ENCODE results near the gene ZC3H12C. TPM values are rescaled to one million over a fixed set of nuclear protein-coding genes. Genes with fewer than 3 reads are reported as not detected.

Gene ZC3H12C
- total and polyA plus RNA-seq, 2 of the 4 experiments (the other 2 are of a cell fraction): 4.2 to 15.8 TPM

GRCh38 chr11:110130642-110131238, 37.5 kb downstream of the ZC3H12C start:
- Histone ChIP-seq H3K9ac (ENCODE audit: low read depth, low read length) (no peak overlapping the region), H2BK20ac (ENCODE audit: low read depth, low read length) (no peak overlapping the region), H3K4me2 (ENCODE audit: low read depth, low read length) (no peak overlapping the region)

More at GRCh38 chr11:110130642-110131238, 37.5 kb downstream of the ZC3H12C start:
- H3K23ac ChIP-seq (ENCODE audit: low read depth, low read length): peak overlapping the region; percentile 67
- dilution Hi-C loops (cut with HindIII; ENCODE audit: low sequenced_read_pairs, unreplicated experiment): no loop called here
- H3K4me3 ChIP-seq (ENCODE audit: insufficient read depth, low read depth, low read length): no peak overlapping the region
- H3K27me3 ChIP-seq (ENCODE audit: control insufficient read depth, insufficient read depth, low read length): no peaks in the 10 kb centered on the region
- peak overlapping the region in 1 of 2 experiments; percentile 40; a peak in 2 of 4 replicates for H4K8ac ChIP-seq (ENCODE audit: low read depth in 2 of 2, low read length in 2 of 2)
- peaks cover 1% of the 10 kb centered on the region for H3K4me1 ChIP-seq (ENCODE audit: control insufficient read depth, insufficient read depth, low read length)
- H3K18ac ChIP-seq (ENCODE audit: low read depth, low read length): no peak overlapping the region
- H2AK9ac ChIP-seq (replicated peaks; ENCODE audit: low read depth, low read length, poor library complexity): no peak overlapping the region
- H3K27ac ChIP-seq (ENCODE audit: insufficient read depth, low read length): no peak overlapping the region
- no peak overlapping the region for H3K56ac ChIP-seq (ENCODE audit: extremely low read depth, insufficient read depth, low read length)
- ChIA-PET POLR2A (ENCODE audit: unreplicated experiment) (no interaction called here), CTCF (no interaction called here)
- no peak overlapping the region for H3K14ac ChIP-seq (replicated peaks; ENCODE audit: low read depth, low read length)
- peak overlapping the region; percentile 60 for H2AFZ ChIP-seq (replicated peaks; ENCODE audit: low read length, poor library complexity)
- peaks cover 24 to 41% of the 10 kb centered on the region in 2 experiments for H3K79me1 ChIP-seq (ENCODE audit: low read depth in 1 of 2, low read length in 2 of 2)
- peaks cover 4% of the 10 kb centered on the region; the same call in 1 of the 2 replicates for H4K20me1 ChIP-seq (ENCODE audit: insufficient read depth, low read length)
- H2BK5ac ChIP-seq (ENCODE audit: low read depth, low read length, poor library complexity, severe bottlenecking): no peak overlapping the region
- in situ Hi-C loops (cut with MboI; ENCODE audit: low sequenced_read_pairs): no loop called here
- H4K91ac ChIP-seq (ENCODE audit: insufficient read depth, low read depth, low read length): no peak overlapping the region
- no peak overlapping the region for H2BK15ac ChIP-seq (ENCODE audit: low read depth, low read length)
- peaks cover 3% of the 10 kb centered on the region; the same call in 1 of the 2 replicates for H3K9me1 ChIP-seq (ENCODE audit: insufficient read depth, low read length)
- 73% methylated on average over 1 of the region's 10 CpGs; no CpG with 5 or more reads in 1 of the 2 experiments for WGBS, 2 experiments (ENCODE audit: extremely low coverage in 2 of 2, insufficient read length in 1 of 2)
- no peak overlapping the region for H2BK120ac ChIP-seq (ENCODE audit: low read depth, low read length)
- H3K36me3 ChIP-seq (ENCODE audit: control insufficient read depth, insufficient read depth, low read length): no peaks in the 10 kb centered on the region
- H2AK5ac ChIP-seq (ENCODE audit: low read depth, low read length): no peak overlapping the region
- no TSS peak for BruUV-seq (replicated peaks)
- H3K4ac ChIP-seq (ENCODE audit: low read depth, low read length): no peak overlapping the region
- intact Hi-C loops (cut with micrococcal nuclease): no loop called here
- H3K9me3 ChIP-seq (ENCODE audit: control insufficient read depth, insufficient read depth, low read length): no peaks in the 10 kb centered on the region
- H4K5ac ChIP-seq (ENCODE audit: low read depth, low read length): no peak overlapping the region
- ATAC-seq (ENCODE audit: low read depth) (no peak), DNase-seq (peak; percentile 67)
- TF ChIP-seq RAD21 (IDR thresholded peaks at IDR 0.05; ENCODE audit: low read length) (no peak), POLR2A (IDR thresholded peaks at IDR 0.05; ENCODE audit: low read depth, low read length) (no peak), USF2 (IDR thresholded peaks at IDR 0.05; ENCODE audit: low read depth, low read length) (no peak), MXI1 (IDR thresholded peaks at IDR 0.05; ENCODE audit: borderline replicate concordance, low read depth, low read length) (no peak), CEBPB (IDR thresholded peaks at IDR 0.05; ENCODE audit: low read depth, low read length) (no peak), FOS (IDR thresholded peaks at IDR 0.05; ENCODE audit: low read depth, low read length) (no peak), RCOR1 (IDR thresholded peaks at IDR 0.05; ENCODE audit: insufficient replicate concordance, low read length) (no peak), CTCF (conservative IDR thresholded peaks at IDR 0.05; ENCODE audit: low read depth, low read length) (no peak), ELK1 (IDR thresholded peaks at IDR 0.05; ENCODE audit: borderline replicate concordance, low read depth, low read length) (no peak), RFX5 (IDR thresholded peaks at IDR 0.05; ENCODE audit: low read depth, low read length) (no peak), NFE2L2 (IDR thresholded peaks at IDR 0.05; ENCODE audit: low read depth, low read length) (no peak), MAFK (IDR thresholded peaks at IDR 0.05; ENCODE audit: low read depth, low read length) (no peak), BHLHE40 (IDR thresholded peaks at IDR 0.05; ENCODE audit: low read depth, low read length) (no peak), SMC3 (IDR thresholded peaks at IDR 0.05; ENCODE audit: low read depth, low read length) (no peak)

Data from IMR-90 (cell line).